WERI-Rb-1 (cell line): ENCODE measurements around the gene GNB1.

Source experiments
- DNase-seq: peaks from one replicate; pipeline ENCODE4 v3.0.0-alpha.2; 2020
- H3K27ac ChIP-seq: fragments of 250-450 bp; sonication (Bioruptor Pico); 2 replicates; pipeline ENCODE4 v1.5.1; 2020; ENCODE audit warnings: mild to moderate bottlenecking, moderate library complexity
- H3K27me3 ChIP-seq: fragments of 250-450 bp; sonication (Bioruptor Pico); 2 replicates; pipeline ENCODE4 v1.5.1; 2021; ENCODE audit warnings: mild to moderate bottlenecking, low read depth, moderate library complexity; ENCODE audit not compliant: insufficient read depth, severe bottlenecking
- H3K36me3 ChIP-seq: fragments of 250-450 bp; sonication (Bioruptor Pico); 2 replicates; pipeline ENCODE4 v1.5.1; 2020; ENCODE audit warnings: mild to moderate bottlenecking, moderate library complexity
- H3K4me3 ChIP-seq: 2 replicates; pipeline ENCODE4 v1.5.1; 2011; ENCODE audit warnings: low read depth, mild to moderate bottlenecking, control low read depth, low read length
- H3K9me3 ChIP-seq: fragments of 250-450 bp; sonication (Bioruptor Pico); 2 replicates; pipeline ENCODE4 v1.5.1; 2021; ENCODE audit warnings: mild to moderate bottlenecking, moderate library complexity; ENCODE audit not compliant: severe bottlenecking
- CTCF ChIP-seq: IDR thresholded peaks from 2 replicates; pipeline ENCODE4 v1.5.1; 2011; ENCODE audit warnings: low read depth, mild to moderate bottlenecking, control low read depth, inconsistent platforms, low read length

Gene GNB1

DNA sequence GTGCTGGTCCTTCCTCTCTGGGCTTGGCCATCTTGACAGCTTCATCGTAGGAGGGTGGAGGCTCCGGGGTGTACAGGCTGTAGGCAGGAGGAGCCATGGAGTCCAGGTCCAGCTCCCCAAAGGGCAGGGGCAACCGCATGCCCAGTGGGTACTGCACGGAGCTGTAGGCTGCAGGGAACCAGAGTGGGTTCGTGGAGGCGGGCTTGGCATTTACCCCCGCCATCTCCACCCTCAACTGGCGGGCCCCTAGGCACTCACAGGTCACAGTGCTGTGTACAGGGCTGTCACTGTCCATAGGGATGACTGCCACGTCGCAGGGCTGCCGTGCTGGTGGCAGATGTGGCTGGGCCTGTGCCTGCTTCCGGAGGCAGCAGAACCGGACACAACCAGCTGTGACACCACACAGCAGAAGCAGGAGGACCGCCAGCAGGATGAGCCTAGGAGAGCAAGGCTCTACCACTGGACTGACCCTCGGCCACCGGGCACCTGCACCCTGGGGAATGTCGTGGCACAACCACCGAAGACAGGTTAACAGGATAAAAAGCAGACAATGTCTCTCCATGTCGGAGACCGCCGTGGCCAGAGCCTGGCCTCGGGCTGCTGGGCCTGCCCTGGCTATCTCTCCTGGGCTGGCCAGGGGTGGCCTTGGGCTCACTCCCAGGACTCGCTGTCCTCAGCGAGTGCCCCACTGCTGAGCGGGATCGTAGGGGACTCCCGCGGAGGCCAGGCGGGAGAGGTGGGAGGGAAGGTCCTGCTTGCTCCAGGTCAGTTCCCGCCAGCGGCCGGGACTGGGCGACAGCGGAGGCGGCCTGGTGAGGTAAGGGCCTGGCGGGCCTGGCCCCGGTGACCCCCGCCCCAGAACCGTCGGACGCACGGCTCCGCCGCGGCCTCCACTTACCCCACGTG is 27.4 kb upstream of the GNB1 start:
- peak overlapping the region; percentile 42 for H3K4me3 ChIP-seq
- no peaks in the 10 kb centered on the region for H3K9me3 ChIP-seq
- no peak for DNase-seq
- H3K27me3 ChIP-seq = no peaks in the 10 kb centered on the region
- no peak overlapping the region for H3K27ac ChIP-seq
- no peak for TF ChIP-seq CTCF
- no peaks in the 10 kb centered on the region for H3K36me3 ChIP-seq

- Histone ChIP-seq H3K27me3 (no peaks in the 10 kb centered on the region), H3K27ac (no peak overlapping the region), H3K9me3 (no peaks in the 10 kb centered on the region), H3K4me3 (no peak overlapping the region), H3K36me3 (no peaks in the 10 kb centered on the region)
- no peak for TF ChIP-seq CTCF
- no peak for DNase-seq
These were observed 26.6 kb upstream of the GNB1 start for GRCh38 chr1:1917304-1917976.

- Histone ChIP-seq H3K9me3 (no peaks in the 10 kb centered on the region), H3K27ac (no peak overlapping the region)
- no peak for DNase-seq
These were observed 26.0 kb upstream of the GNB1 start for GRCh38 chr1:1916851-1917251.

GRCh38 chr1:1915911-1916840 is 25.3 kb upstream of the GNB1 start:
- DNase-seq = no peak
- no peak overlapping the region for H3K4me3 ChIP-seq
- H3K36me3 ChIP-seq = no peaks in the 10 kb centered on the region
- no peak overlapping the region for H3K27ac ChIP-seq
- TF ChIP-seq CTCF = no peak
- H3K9me3 ChIP-seq = no peaks in the 10 kb centered on the region
- H3K27me3 ChIP-seq = no peaks in the 10 kb centered on the region

More at GRCh38 chr1:1916851-1917251, 26.0 kb upstream of the GNB1 start:
- Histone ChIP-seq H3K36me3 (no peaks in the 10 kb centered on the region), H3K4me3 (no peak overlapping the region), H3K27me3 (no peaks in the 10 kb centered on the region)
- no peak for TF ChIP-seq CTCF

DNA sequence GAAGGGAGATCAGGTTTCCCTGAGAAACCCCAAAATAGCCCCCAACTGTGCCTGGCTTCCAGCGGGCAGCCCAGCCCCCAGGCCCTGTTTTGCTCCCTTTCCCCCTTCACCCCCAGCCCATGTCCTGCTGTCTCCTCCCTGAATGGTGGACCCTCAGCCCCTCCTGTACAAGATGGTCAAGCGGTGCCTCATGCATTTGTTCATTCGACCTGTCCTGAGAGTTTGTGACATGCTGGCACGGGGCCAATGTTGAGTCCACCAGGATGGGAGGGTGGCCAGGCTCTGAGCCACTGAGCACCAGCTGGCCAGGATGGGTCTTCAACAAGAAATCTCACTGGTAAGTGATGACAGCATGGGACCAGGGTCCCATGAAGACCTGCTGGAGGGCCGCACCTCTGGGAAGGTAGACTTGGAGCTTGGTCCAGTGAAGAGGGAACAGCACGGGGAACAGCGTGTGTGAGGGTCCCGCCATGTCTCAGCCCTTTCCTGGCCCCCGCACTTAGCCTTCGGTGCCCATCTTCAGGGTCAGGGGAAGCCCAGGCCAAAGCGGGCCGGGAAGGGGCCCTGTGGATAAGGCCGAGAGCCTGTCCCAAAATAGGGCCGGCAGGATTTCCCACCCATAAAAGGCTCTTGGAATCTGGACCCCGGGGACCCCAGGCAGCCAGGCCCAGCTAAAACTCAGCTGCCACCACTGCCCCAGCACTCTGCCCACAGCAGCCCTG is 24.2 kb upstream of the GNB1 start, which contains the start of gene CALML6:
Gene CALML6 (plus strand): TSS at position 290 of the 722 bp plus-strand sequence. CDS start 21 bp downstream, at position 311.
- Histone ChIP-seq H3K9me3 (no peaks in the 10 kb centered on the region), H3K27ac (no peak within 1 kb of the TSS), H3K27me3 (no peaks in the 10 kb centered on the region), H3K4me3 (no peak within 1 kb of the TSS), H3K36me3 (no peaks in the 10 kb centered on the region)
- TF ChIP-seq CTCF = no peak
- no peak for DNase-seq
